Liver (tissue), 3 donors: ENCODE measurements around the gene MRPL42.
A peak's percentile ranks its signal among the peaks of the same experiment; 100 is the strongest.

Experiments used
- CTCF ChIP-seq: fragments of 150-350 bp; IDR thresholded peaks from 2 replicates; pipeline ENCODE4 v1.5.1; 2017; ENCODE audit warnings: improper control_type of control experiment, low read depth, low read length; ENCODE audit not compliant: missing input control
- GABPA ChIP-seq, 2 donors: IDR thresholded peaks in 1 of 2; conservative IDR thresholded peaks in 1 of 2; 2 replicates each; pipeline ENCODE4 v1.6.1; 2016; ENCODE audit warnings: antibody characterized with exemption in 2 of 2, mild to moderate bottlenecking in 1 of 2, moderate library complexity in 1 of 2
- JUND ChIP-seq, 2 donors: IDR thresholded peaks; 2 replicates each; pipeline ENCODE4 v1.6.1; 2016; ENCODE audit warnings: antibody characterized with exemption in 2 of 2
- RAD21 ChIP-seq, 2 donors: IDR thresholded peaks; 2 replicates each; pipeline ENCODE4 v1.6.1; 2016; ENCODE audit warnings: antibody characterized with exemption in 2 of 2, mild to moderate bottlenecking in 2 of 2
- RXRA ChIP-seq, 2 donors: IDR thresholded peaks; 2 replicates each; pipeline ENCODE4 v1.6.1; 2017 to 2018; ENCODE audit warnings: antibody characterized with exemption in 2 of 2, mild to moderate bottlenecking in 1 of 2
- SP1 ChIP-seq: IDR thresholded peaks from 2 replicates; pipeline ENCODE4 v1.6.1; 2018; ENCODE audit warnings: antibody characterized with exemption, mild to moderate bottlenecking
- TAF1 ChIP-seq: conservative IDR thresholded peaks from 2 replicates; pipeline ENCODE4 v1.6.1; 2016; ENCODE audit warnings: antibody characterized with exemption, mild to moderate bottlenecking
- donor health status: healthy.
- donor health status: healthy.

- TF ChIP-seq TAF1 (no peak), CTCF (no peak), GABPA (IDR thresholded peaks at IDR 0.05 in 1 of 2, conservative IDR thresholded peaks at IDR 0.05 in 1 of 2) (no peak), JUND (IDR thresholded peaks at IDR 0.05) (no peak), SP1 (no peak), RXRA (IDR thresholded peaks at IDR 0.05) (peak; percentile 57 to 70), RAD21 (IDR thresholded peaks at IDR 0.05) (no peak)
Observed at GRCh38 chr12:93484315-93484981, 17.1 kb downstream of the MRPL42 start.
